Ishikawa (cell line): Measurements from ENCODE around the gene ZFYVE9.

Source experiments
- CEBPB ChIP-seq: IDR thresholded peaks from 2 replicates; pipeline ENCODE4 v1.6.1; 2012
- EP300 ChIP-seq: IDR thresholded peaks from 2 replicates; pipeline ENCODE4 v1.6.1; 2012; ENCODE audit warnings: borderline replicate concordance
- MAX ChIP-seq: IDR thresholded peaks from 2 replicates; pipeline ENCODE4 v1.6.1; 2012
- RAD21 ChIP-seq: IDR thresholded peaks from 2 replicates; pipeline ENCODE4 v1.6.1; 2012; ENCODE audit warnings: low read depth
- TEAD4 ChIP-seq: IDR thresholded peaks from 2 replicates; pipeline ENCODE4 v1.6.1; 2012
- YY1 ChIP-seq: IDR thresholded peaks from 2 replicates; pipeline ENCODE4 v1.6.1; 2012; ENCODE audit warnings: low read depth

DNA sequence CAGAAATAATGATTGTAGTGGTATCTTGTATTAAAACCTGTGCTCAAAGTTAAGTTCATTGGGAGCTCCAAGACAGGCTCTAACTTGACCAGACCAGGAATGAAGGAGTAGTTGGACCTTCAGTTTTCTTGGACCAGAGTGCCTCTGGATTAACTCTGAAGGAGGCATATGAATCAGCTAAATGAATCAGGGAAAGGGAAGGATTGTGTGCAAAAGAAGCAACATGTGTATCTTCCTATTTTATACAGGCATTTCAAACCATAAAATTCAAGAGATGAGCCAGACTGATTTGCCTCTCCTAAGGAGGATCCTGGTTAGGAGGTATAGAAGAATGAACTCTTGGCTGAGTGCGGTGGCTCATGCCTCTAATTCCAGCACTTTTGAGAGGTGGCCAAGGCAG, 152.7 kb downstream of the ZFYVE9 start:
- TF ChIP-seq YY1: no peak
- no peak for TF ChIP-seq TEAD4
- TF ChIP-seq EP300: no peak
- TF ChIP-seq MAX: no peak
- no peak for TF ChIP-seq RAD21
- no peak for TF ChIP-seq CEBPB
